ENCODE results near the gene LHFPL6.

LHFPL6 gene

DNA sequence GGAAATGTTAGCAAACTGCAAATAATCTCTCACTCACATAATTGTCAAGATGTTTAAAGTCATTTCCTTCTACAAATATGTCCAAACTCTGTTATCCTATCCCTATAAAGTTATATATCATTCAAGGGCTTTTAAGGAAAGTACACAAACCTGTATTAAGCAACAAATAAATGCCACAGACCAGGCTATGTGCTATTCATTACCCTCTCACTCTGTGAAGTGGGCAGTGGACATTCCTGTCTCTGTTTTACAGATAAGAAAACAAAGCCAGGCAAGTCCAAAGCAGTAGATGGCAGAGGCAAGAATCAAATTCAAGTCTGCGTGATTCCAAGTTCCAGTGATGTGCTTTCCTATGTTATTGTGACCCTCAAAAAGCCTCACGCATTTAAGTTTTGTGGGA, 140.6 kb downstream of the LHFPL6 start:
- no peak for DNase-seq (ENCODE audit: low spot score)

DNA sequence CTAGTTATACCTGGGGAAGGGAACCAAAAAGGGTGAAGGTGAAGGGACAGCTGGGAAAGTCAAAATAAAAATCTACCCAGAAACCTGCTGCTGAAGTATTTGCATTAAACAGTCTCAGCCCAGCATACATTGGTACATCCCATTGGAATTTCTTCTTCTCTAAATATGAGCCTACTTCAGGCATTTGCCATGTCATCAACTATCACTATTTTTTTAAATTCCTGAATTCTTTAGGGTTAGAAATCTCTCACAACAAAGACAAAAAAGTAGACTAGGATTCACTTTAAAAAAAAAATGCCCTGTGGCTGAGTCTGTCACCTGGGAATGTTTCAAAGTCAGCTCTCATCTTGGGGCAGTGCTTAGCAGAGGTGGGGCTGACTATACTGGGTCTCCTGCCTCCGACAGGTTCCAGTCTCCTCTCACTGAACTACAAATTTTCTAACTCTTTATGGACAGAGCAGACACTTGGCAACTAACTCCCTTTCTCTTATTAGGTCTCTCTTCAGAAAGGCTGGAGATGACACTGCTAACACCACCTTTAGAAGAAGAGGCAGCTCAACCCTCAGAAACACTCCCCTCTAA, 141.2 kb downstream of the LHFPL6 start:
- DNase-seq (ENCODE audit: low spot score): no peak

DNA sequence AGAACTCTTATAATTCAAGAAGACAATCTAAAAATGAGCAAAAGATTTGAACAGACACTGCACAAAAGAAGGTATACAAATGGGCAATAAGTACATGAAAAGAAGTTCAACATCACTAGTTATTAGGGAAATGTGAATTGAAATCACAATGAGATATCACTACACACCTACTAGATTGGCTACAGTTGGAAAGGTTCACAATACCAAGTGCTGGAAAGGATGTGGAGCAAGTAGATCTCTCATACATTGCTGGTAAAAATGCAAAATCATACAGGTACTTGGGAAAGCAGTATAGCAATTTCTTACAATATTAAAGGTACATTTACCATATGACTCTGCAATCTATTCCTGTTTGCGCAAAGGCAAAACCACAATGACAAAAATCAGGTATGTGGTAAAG, 145.7 kb downstream of the LHFPL6 start:
- no peak for DNase-seq (ENCODE audit: low spot score)

DNA sequence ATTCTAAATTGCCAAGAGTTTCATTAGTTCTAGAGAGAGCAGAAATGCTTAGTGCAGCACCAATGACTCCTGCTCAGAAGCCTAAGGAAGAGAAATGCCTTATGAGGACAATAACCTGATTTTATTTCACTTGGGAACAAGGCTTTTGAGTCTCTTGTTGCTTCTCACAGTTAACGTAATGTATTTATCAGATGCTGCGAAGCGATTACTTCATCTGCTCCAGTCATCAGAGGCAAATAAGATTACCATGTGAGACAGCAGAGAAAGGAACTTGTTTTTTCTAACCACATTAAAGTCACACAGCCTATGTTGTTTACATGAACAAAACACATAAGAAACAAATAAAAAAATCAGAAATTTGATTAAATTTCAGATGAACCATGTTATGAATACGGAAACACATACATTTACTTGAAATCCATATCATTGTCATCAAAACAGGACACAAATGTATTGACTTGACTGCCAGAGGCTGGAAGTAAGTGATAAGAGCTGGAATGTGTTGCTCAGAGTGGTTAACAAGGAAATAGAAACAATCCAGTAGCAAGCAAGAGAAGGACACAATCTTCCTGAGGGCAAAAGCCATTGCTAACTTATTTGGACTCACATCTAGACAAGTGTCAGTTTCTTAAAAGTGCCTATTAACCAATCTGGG, 147.3 kb downstream of the LHFPL6 start:
- DNase-seq (ENCODE audit: low spot score): peak; percentile 33

DNA sequence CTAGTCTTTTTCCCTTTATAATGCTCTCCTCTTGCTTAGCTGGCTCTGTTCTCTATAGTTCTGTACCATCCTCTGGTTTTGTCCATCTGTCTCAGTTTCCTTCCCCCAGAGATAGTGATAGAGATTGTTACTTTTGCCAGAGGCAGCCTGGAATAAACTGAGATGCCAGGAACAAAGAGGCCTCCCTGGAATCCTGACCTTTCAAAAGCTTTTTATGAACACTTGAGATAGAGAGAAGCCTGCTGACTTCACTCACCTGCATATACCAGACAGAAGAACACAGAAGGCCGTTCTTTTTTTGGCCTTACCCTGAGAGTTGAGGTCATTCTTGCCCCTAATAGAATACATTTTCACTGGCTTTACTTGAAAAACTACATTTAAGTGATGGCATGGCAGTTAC, 150.2 kb downstream of the LHFPL6 start:
- DNase-seq (ENCODE audit: low spot score): peak; percentile 31

DNA sequence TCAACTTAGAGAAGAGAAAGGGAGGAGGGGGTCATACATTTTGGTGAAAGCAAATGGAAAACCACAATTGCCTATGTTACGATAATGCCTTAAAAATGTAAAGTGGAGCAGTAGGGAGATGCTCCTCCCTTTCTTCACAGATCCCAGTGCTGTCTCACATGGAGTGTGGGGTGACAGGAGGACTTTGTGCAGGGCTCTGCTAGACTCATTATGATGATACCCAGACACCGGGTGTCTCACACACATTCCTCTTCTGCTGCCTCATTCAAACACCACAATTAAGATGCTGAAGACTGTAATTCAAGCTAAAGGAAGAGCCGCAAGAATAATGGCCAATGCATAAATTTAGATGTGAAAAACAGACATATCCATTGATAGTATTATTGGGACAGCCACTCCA, 150.6 kb downstream of the LHFPL6 start:
- DNase-seq (ENCODE audit: low spot score): peak; percentile 37

DNA sequence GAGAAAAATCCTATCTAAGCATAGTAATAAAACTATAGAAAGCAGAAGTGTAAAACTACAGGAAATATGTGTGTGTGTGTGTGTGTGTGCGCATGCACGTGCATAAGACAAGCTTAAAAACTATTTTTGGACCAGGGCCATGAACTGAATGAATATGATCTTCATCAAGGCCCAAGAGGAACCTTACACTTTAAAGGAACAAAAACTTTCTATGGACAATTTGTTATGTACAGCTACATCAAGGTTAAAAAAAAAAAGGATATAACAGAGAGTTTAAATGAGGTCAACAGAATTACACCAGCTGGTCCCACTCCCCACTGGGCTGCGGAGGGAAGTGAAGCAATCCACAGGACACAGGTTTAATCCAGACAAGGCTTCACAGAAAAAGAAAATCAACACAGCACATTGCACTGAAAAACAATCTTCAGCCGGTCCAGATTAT, 151.1 kb downstream of the LHFPL6 start:
- no peak for DNase-seq (ENCODE audit: low spot score)

DNA sequence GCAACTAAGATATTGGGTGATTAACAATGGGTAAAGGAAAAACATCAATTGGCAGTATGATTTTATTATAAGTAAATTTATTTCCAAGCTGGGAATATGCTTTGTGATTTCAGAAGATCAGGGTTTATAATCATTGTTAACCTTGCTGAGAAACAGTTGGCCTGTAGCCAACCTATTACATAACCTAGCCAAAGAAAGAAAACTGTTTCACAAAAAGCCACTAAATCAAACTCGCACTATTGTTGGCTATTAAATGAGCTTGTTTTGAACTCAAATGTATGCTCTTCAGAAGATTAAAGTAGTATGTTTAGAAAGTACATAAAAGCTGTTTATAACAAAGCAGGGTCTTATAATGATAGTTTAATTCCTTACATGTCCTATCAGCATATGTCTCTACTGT, 151.7 kb downstream of the LHFPL6 start:
- no peak for DNase-seq (ENCODE audit: low spot score)

DNA sequence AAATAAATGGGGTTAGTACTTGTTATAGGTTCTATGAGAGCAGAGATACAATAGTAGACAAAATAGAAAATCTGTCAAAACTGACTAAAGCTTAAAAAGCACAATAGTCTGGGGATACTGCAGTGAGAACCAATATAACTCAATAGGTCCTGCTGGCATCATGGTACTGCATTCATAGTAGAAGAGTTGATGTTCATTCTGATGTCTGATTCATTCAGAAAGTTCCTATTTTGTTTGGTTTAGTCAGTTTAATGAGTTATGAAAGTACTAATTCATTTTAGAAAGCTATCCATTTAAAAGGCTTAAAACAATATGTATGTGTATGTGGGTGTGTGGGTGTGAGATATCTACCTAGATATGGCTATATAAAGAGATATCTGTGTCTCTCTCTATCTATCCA, 152.8 kb downstream of the LHFPL6 start:
- DNase-seq (ENCODE audit: low spot score): no peak

DNA sequence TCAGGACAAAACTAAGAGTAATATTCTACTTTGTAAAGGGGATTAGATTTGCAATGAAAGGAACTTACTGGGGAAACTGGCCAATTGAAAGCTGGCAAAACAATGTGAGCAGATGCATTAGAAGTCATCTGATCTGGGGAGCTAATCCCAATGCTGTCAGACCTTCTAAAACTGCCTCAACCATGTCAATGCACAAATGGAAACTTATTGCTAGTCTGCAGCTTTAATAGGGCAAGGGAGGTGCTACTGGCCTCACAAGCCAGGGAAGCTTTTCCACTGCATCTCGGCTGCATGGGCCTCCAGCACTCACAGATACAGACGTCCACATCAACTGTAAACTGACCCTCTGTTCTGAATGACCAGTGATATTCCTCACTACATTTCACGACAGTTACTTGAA, 154.2 kb downstream of the LHFPL6 start:
- no peak for DNase-seq (ENCODE audit: low spot score)

DNA sequence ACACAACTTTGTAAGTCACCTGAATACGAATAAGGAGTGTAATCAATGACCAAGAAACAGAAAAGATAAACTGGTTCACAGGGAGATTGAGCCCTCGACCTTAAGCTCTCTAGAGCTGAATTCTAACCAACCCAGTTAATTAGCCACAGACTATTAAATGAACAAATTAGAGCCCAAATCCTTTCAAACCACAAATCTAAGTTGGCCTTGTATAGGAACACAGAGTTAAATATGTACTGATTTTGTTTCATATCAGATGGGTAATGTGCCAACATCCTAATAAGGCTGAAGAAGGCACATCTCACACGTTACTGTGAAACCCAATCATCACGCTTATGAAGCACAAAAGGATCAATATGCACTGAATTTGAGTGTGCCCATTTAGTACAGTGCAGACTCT, 156.1 kb downstream of the LHFPL6 start:
- DNase-seq (ENCODE audit: low spot score): no peak

DNA sequence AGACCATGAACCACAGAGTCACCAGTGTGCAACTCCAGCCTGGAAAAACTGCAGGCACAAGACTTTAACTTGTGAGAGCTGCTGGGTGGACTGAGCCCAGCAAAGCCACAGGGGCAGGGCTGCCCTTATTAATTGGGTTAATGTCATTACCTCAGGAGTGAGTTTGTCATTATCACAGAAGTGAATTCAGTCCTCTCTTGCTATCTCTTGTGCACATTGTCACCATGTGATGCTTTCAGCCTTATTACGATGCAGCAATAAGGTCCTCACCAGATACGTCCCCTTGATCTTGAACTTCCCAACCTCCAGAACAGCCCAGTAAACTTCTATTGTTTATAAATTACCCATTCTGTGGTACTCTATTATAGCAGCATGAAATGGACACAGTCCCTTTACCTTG, 158.1 kb downstream of the LHFPL6 start:
- DNase-seq (ENCODE audit: low spot score): no peak

DNA sequence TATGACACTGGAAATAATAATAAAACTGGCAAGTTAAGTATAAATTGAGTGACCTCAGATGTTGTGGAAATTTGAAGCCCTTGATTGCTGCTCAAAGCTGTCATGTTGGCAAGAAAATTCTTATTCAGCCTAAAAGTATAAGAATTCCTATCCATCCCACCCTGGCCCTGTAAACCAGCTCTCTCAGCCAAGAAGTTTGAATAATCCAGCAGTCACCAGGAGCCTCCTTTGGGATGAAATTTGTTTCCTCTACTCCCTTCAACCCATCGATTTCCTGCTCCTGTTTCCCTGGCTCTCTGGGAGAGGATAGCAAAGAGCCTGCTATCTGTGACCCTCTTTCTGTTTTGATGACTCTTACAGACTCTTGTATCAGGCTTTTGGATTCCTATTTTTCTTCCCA, 169.3 kb downstream of the LHFPL6 start:
- no peak for DNase-seq (ENCODE audit: low spot score)

DNA sequence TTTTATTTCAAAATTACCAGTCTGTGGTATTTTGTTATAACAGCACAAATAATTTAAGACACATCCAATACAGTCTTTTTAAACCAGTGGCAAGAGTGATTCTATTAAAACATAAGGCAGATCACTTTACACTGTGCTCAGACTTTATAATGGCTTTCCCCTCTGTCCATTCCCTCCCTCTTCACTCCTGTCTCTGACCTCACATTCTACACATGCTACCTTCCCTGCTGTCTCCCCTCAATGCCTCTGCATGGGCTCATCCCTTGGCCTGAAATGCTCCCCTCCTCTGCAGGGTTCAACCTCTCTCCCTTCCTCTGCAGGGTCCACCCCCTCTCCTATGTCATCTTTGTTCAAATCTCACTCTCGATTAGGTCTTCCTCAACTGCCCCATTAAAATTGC, 170.8 kb downstream of the LHFPL6 start:
- no peak for DNase-seq (ENCODE audit: low spot score)

DNA sequence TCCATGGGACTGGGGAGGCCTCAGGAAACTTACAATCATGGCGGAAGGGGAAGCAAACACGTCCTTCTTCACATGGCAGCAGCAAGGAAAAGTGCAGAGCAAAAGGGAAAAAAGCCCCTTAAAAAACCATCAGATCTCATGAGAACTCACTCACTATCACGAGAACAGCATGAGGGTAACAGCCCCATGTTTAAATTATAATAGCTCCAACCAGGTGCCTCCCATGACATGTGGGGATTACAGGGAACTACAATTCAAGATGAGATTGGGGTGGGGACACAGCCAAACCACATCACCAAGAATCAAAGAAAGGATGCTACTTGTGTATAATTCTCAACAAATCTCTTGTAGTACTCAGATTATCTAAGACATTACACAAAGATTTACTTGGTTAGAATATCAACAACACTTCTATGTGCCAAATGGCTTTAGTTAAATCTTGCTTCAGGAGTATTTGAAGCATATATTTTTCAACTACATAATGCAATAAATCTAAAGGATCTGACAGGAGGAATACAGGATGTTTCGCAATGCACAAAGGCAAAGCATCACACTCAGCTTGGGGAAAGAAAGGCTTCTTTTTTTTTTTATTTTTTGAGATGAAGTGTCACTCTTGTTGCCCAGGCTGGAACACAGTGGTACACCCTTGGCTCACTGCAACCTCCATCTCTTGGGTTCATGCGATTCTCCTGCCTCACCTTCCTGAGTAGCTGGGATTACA, 180.0 kb downstream of the LHFPL6 start:
- DNase-seq (ENCODE audit: low spot score): no peak

DNA sequence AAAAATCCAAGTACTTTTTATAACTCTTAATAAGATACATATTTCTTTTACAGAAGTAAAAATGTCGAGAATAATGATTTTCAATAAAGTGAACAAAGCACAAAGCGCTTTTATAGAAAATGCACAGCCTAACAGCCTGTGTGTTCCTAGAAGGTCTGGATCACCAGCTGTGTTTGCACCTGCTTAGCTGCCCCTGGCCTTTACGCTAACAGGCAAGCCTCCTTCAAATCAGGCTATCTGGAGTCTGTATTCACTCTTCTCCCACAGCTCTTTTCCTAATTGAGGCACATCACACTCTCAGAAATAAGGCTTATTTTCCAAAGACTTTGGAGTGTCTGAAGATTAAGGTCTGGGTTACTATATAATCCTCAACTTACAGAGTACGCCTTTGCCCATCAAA, 183.1 kb downstream of the LHFPL6 start:
- DNase-seq (ENCODE audit: low spot score): no peak

DNA sequence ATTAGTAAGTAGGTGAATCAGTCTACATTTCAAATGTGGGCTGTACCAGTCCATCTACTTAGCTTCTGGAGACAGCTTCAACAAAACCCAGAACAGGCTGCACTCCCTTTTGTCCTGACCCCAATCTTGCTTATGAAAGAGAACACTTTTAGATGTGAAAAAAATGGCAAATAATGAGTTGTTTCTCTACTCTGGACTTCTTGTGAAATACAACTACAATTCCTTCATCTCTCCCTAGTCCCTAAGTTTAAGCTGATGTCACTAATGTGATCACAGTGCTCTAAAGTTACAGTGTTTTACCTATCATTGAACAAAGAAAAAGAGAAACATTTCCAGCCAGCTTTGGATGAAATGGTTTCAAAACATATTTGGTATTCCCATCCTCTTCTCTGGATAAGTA, 183.9 kb downstream of the LHFPL6 start:
- no peak for DNase-seq (ENCODE audit: low spot score)

DNA sequence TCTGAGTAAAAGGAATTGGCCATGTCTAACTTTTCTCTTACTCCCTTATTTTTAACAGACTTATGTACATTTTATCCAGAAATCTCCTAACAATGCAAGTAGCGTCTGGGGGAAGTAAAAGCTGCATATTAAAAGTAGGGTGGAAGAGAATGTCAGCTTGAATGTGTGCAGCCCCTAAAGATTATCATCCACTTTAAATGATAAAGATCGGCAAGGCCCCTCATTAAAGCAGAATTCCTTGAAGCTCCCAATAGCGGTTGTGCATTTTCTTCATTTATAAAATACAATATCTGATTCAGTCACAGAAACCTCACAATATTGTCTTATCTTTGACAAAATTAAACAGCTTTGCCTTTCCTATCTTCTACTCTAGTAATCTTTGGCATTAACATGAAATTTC, 184.6 kb downstream of the LHFPL6 start:
- DNase-seq (ENCODE audit: low spot score): no peak

DNA sequence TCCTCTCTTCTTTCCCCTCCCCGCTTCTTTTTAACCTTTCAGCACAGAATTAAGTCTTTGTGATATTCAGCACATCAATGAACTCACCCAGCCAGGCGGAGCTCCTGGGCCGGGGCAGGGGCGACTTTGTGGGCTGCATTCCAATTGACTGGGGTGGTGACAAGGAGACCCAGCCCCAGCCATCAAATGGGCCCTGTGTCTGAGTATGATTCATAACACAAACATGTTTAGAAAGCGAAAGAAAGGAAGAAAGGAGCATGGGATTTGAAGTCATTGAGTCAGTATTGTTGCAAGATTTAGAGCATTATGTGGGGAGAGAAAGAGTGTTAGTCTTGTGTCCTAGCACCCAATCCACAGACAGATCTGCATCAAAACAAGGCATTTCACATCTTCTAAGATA, 185.3 kb downstream of the LHFPL6 start:
- DNase-seq (ENCODE audit: low spot score): no peak

DNA sequence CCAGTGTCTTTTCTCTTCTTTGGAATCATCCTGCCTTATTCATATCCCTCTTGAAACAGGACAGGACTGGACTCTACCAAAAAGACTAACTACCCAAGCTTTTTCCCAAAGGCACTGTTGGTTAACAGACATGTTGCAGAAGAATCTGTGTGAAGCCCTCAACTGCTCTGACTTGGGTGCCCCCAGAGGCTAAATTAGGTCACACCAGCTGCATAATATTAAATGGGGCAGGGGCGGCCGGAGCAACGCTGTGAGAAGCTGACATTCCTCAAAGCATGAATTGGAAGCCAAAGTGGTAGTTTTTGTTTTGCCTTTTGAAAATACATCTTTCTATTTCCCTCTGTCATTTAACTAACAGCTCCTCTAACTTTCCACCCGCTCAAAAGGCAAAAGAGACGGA, 185.9 kb downstream of the LHFPL6 start:
- DNase-seq (ENCODE audit: low spot score): peak; percentile 24

DNA sequence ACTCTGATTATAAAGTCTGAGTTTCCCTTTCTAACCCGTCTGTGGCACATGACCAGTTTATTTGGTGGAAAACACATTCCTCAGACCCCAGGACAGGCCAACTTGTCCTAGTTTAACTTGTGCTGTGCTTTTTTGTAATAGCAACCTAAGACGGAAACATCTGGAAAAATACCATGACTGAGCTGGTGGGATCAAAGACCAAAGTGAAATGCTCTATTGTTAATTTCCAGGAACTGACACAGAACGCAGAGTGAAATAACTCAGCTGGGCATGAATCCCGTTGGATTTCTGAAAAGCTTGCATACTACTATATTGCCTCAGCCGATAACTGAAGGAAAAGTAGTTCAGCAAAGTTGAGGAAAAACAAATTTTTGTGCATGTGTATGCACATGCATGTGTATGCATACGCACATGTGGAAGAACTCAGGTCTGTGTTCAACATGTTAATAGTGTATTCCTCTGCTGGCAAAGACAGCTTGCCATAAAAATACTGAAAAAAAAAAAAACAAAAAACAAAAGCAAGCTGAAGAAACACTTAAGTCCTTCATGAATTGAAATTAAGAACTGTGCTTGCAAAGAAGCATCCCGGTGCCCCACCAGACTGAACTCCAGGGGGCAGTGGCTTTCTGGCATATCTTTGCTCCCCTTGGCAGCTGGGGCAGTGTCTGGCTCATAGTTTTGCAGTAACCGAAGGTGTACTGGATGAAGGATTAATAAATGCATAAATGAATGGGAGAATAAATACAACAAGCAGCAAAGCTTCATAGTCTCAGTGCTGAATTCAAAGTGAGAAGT, 187.8 kb downstream of the LHFPL6 start:
- no peak for DNase-seq (ENCODE audit: low spot score)

DNA sequence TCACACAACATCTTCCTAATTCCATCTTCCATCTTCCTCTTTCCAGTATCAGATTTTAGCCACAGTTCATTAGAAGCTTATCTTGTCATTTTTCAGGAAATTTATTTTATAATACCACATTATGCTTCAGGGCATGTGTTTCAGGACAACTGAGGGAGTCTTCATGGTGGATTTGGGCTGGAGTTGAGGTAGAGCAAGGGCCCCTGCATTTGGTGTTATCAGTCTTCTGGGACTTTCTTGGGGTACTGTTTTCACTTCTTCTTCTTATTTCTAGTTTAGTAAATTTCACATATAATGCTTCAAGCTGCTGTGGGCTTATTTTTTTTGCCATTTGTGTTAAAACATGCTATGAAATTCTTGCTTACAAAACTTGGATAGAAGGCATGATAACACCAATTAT, 188.7 kb downstream of the LHFPL6 start:
- DNase-seq (ENCODE audit: low spot score): no peak

DNA sequence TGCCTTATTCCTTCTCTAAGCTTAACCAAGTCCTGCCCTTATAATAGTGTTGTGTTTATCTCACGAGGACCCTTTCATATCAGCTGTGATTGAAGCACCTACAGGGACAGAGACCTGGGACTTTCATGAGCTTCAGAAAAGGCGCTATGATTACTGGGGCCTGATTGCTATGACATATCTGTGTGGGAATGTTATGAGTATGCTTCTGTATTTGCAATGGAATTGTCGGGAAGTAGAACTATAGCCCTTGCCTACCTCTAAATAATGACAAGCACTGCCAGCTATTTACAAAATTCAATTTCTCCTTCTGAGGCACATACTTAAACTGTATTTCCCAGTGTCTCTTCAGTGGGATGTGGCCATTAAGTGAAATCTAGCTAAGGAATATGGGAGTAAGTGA, 191.5 kb downstream of the LHFPL6 start:
- no peak for DNase-seq (ENCODE audit: low spot score)

Measured in iPS-NIHi11 (cell line).